Measurements from ENCODE around the gene FAM76B.

Gene FAM76B

GRCh38 chr11:95792200-95792599 is 2.6 kb upstream of the FAM76B start:
- no peak for DNase-seq (ENCODE audit: low read depth)

- no peak for DNase-seq (ENCODE audit: low read depth)
Observed at GRCh38 chr11:95791709-95792033, 2.1 kb upstream of the FAM76B start.

GRCh38 chr11:95790933-95791708 is 1.5 kb upstream of the FAM76B start:
- DNase-seq (ENCODE audit: low read depth): peak; percentile 9

GRCh38 chr11:95790123-95790932 is 746 bp upstream of the FAM76B start, which contains the start of gene CEP57:
CEP57 (plus strand) TSS chr11:95790498; CDS start chr11:95790699, 201 bp downstream.
- DNase-seq (ENCODE audit: low read depth): peak; percentile 97

GRCh38 chr11:95788921-95789505 is 569 bp downstream of the FAM76B start:
- peak; percentile 17 for DNase-seq (ENCODE audit: low read depth)

GRCh38 chr11:95780544-95780943 is 9.0 kb downstream of the FAM76B start:
- no peak for DNase-seq (ENCODE audit: low read depth)

- DNase-seq (ENCODE audit: low read depth): no peak
Observed at GRCh38 chr11:95778699-95779098, 10.9 kb downstream of the FAM76B start.

GRCh38 chr11:95776859-95777258 is 12.7 kb downstream of the FAM76B start:
- DNase-seq (ENCODE audit: low read depth): no peak

- no peak for DNase-seq (ENCODE audit: low read depth)
Observed at GRCh38 chr11:95768521-95768920, 21.1 kb downstream of the FAM76B start.

- DNase-seq (ENCODE audit: low read depth): no peak
Observed at GRCh38 chr11:95767498-95767897, 22.1 kb downstream of the FAM76B start.

- no peak for DNase-seq (ENCODE audit: low read depth)
Observed at GRCh38 chr11:95766701-95767100, 22.9 kb downstream of the FAM76B start.

- no peak for DNase-seq (ENCODE audit: low read depth)
Observed at GRCh38 chr11:95764267-95764898, 25.2 kb downstream of the FAM76B start.

GRCh38 chr11:95762534-95762933 is 27.0 kb downstream of the FAM76B start:
- DNase-seq (ENCODE audit: low read depth): no peak

GRCh38 chr11:95760941-95761340 is 28.6 kb downstream of the FAM76B start:
- DNase-seq (ENCODE audit: low read depth): no peak

GRCh38 chr11:95751515-95751914 is 38.1 kb downstream of the FAM76B start:
- no peak for DNase-seq (ENCODE audit: low read depth)

GRCh38 chr11:95750101-95750500 is 39.5 kb downstream of the FAM76B start:
- DNase-seq (ENCODE audit: low read depth): no peak

- no peak for DNase-seq (ENCODE audit: low read depth)
Observed at GRCh38 chr11:95739108-95739938, 50.3 kb downstream of the FAM76B start.

GRCh38 chr11:95736809-95737208 is 52.8 kb downstream of the FAM76B start:
- no peak for DNase-seq (ENCODE audit: low read depth)

- DNase-seq (ENCODE audit: low read depth): no peak
Observed at GRCh38 chr11:95736355-95736754, 53.2 kb downstream of the FAM76B start.

- DNase-seq (ENCODE audit: low read depth): no peak
Observed at GRCh38 chr11:95734009-95734572, 55.5 kb downstream of the FAM76B start.

- DNase-seq (ENCODE audit: low read depth): no peak
Observed at GRCh38 chr11:95732930-95733602, 56.5 kb downstream of the FAM76B start.
